Peyer's patch (tissue), 4 donors: Measurements from ENCODE around the gene TMEM89.

Experiments used
- POLR2A ChIP-seq, 2 donors: fragments of 450-650 bp; IDR thresholded peaks; one replicate each; pipeline ENCODE4 v1.5.1; 2017; ENCODE audit warnings: antibody characterized with exemption in 2 of 2, mild to moderate bottlenecking in 2 of 2, moderate library complexity in 2 of 2
- TF ChIP-seq, protein P1 (sequence below), 6 experiments: fragments of 450-650 bp in 4 of 6; fragments of 200-600 bp in 2 of 6; sonication (generic) in 1 of 6; IDR thresholded peaks; one replicate each; pipeline ENCODE4 v1.5.1; 2017 to 2019; ENCODE audit warnings: antibody characterized with exemption in 6 of 6, mild to moderate bottlenecking in 3 of 6, moderate library complexity in 1 of 6

- TF ChIP-seq, protein P1, sequence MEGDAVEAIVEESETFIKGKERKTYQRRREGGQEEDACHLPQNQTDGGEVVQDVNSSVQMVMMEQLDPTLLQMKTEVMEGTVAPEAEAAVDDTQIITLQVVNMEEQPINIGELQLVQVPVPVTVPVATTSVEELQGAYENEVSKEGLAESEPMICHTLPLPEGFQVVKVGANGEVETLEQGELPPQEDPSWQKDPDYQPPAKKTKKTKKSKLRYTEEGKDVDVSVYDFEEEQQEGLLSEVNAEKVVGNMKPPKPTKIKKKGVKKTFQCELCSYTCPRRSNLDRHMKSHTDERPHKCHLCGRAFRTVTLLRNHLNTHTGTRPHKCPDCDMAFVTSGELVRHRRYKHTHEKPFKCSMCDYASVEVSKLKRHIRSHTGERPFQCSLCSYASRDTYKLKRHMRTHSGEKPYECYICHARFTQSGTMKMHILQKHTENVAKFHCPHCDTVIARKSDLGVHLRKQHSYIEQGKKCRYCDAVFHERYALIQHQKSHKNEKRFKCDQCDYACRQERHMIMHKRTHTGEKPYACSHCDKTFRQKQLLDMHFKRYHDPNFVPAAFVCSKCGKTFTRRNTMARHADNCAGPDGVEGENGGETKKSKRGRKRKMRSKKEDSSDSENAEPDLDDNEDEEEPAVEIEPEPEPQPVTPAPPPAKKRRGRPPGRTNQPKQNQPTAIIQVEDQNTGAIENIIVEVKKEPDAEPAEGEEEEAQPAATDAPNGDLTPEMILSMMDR (IDR thresholded peaks at IDR 0.05), result no peak
- TF ChIP-seq POLR2A (IDR thresholded peaks at IDR 0.05), result no peak
These were observed 3.2 kb upstream of the TMEM89 start for GRCh38 chr3:48624767-48625166.
